ENCODE measurements around the gene ATP6AP2. TPM values are rescaled to one million over a fixed set of nuclear protein-coding genes. Genes with fewer than 3 reads are reported as not detected.
A peak's percentile ranks its signal among the peaks of the same experiment; 100 is the strongest.

Gene ATP6AP2
- total and polyA plus RNA-seq, 2 experiments from 2014 or later: 80.1 to 88.7 TPM

DNA sequence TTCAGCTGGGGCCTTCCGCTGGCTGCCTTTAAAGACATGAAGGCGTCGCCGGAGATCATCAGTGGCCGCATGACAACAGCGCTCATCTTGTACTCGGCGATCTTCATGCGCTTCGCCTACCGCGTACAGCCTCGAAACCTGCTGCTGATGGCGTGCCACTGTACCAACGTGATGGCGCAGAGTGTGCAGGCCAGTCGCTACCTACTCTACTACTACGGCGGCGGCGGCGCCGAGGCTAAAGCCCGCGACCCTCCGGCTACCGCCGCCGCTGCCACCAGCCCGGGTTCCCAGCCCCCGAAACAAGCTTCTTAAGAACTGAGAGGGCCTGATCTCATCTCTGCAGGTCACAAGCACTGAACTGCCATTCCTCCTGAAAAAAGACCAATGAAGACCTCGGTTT, 42.9 kb downstream of the ATP6AP2 start:
- ATAC-seq: peak; percentile 24; the same call in 2 of the 3 replicates

More for the DNA sequence above, 42.9 kb downstream of the ATP6AP2 start:
- Histone ChIP-seq H3K9me2 (ENCODE audit: insufficient read depth) (no peaks in the 10 kb centered on the region), H3K27me3 (ENCODE audit: insufficient read depth) (no peaks in the 10 kb centered on the region), H2AFZ (no peak overlapping the region), H3K79me2 (replicated peaks; ENCODE audit: insufficient read depth) (no peaks in the 10 kb centered on the region), H3F3A (replicated peaks; ENCODE audit: low read depth) (no peaks in the 10 kb centered on the region), H4K20me1 (replicated peaks; ENCODE audit: insufficient read depth) (no peaks in the 10 kb centered on the region), H3K36me3 (ENCODE audit: insufficient read depth) (no peaks in the 10 kb centered on the region), H3K4me3 (no peak overlapping the region), H3K27ac (ENCODE audit: low read depth) (no peak overlapping the region), H3K4me1 (ENCODE audit: insufficient read depth) (no peaks in the 10 kb centered on the region), H3K4me2 (no peak overlapping the region)
- no peak for DNase-seq (ENCODE audit: low spot score)
- Mint-ChIP-seq H3K27me3 (ENCODE audit: insufficient read depth, low read depth, poor library complexity) (peaks cover 5% of the 10 kb centered on the region), H3K4me1 (peaks cover 7% of the 10 kb centered on the region; the same call in 2 of the 3 replicates), H3K4me3 (no peak overlapping the region), H3K27ac (no peak overlapping the region), H3K36me3 (ENCODE audit: low read depth) (peaks cover 4% of the 10 kb centered on the region; the same call in 1 of the 3 replicates), H3K9me3 (no peaks in the 10 kb centered on the region)
- TF ChIP-seq, protein P1, sequence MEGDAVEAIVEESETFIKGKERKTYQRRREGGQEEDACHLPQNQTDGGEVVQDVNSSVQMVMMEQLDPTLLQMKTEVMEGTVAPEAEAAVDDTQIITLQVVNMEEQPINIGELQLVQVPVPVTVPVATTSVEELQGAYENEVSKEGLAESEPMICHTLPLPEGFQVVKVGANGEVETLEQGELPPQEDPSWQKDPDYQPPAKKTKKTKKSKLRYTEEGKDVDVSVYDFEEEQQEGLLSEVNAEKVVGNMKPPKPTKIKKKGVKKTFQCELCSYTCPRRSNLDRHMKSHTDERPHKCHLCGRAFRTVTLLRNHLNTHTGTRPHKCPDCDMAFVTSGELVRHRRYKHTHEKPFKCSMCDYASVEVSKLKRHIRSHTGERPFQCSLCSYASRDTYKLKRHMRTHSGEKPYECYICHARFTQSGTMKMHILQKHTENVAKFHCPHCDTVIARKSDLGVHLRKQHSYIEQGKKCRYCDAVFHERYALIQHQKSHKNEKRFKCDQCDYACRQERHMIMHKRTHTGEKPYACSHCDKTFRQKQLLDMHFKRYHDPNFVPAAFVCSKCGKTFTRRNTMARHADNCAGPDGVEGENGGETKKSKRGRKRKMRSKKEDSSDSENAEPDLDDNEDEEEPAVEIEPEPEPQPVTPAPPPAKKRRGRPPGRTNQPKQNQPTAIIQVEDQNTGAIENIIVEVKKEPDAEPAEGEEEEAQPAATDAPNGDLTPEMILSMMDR (conservative IDR thresholded peaks at IDR 0.05; ENCODE audit: low read depth in 2 of 2): no peak
- TF ChIP-seq JUNB (IDR thresholded peaks at IDR 0.05; ENCODE audit: unreplicated experiment) (no peak), ZNF114 (CRISPR knock-in tag; IDR thresholded peaks at IDR 0.05) (no peak), NANOG (IDR thresholded peaks at IDR 0.05; ENCODE audit: borderline replicate concordance) (no peak), ZNF331 (CRISPR knock-in tag; IDR thresholded peaks at IDR 0.05; ENCODE audit: low read depth) (no peak), STAT1 (IDR thresholded peaks at IDR 0.05; ENCODE audit: unreplicated experiment) (no peak), EZH2 (IDR thresholded peaks at IDR 0.05; ENCODE audit: low read depth, unreplicated experiment) (no peak), EZH2phosphoT487 (IDR thresholded peaks at IDR 0.05; ENCODE audit: unreplicated experiment) (no peak), CREB1 (CRISPR knock-in tag; IDR thresholded peaks at IDR 0.05; ENCODE audit: low read depth) (no peak), POLR2AphosphoS5 (IDR thresholded peaks at IDR 0.05; ENCODE audit: low read depth) (no peak)
- TF ChIP-seq, protein P2, sequence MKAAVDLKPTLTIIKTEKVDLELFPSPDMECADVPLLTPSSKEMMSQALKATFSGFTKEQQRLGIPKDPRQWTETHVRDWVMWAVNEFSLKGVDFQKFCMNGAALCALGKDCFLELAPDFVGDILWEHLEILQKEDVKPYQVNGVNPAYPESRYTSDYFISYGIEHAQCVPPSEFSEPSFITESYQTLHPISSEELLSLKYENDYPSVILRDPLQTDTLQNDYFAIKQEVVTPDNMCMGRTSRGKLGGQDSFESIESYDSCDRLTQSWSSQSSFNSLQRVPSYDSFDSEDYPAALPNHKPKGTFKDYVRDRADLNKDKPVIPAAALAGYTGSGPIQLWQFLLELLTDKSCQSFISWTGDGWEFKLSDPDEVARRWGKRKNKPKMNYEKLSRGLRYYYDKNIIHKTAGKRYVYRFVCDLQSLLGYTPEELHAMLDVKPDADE (IDR thresholded peaks at IDR 0.05): no peak
- TF ChIP-seq, protein P3, sequence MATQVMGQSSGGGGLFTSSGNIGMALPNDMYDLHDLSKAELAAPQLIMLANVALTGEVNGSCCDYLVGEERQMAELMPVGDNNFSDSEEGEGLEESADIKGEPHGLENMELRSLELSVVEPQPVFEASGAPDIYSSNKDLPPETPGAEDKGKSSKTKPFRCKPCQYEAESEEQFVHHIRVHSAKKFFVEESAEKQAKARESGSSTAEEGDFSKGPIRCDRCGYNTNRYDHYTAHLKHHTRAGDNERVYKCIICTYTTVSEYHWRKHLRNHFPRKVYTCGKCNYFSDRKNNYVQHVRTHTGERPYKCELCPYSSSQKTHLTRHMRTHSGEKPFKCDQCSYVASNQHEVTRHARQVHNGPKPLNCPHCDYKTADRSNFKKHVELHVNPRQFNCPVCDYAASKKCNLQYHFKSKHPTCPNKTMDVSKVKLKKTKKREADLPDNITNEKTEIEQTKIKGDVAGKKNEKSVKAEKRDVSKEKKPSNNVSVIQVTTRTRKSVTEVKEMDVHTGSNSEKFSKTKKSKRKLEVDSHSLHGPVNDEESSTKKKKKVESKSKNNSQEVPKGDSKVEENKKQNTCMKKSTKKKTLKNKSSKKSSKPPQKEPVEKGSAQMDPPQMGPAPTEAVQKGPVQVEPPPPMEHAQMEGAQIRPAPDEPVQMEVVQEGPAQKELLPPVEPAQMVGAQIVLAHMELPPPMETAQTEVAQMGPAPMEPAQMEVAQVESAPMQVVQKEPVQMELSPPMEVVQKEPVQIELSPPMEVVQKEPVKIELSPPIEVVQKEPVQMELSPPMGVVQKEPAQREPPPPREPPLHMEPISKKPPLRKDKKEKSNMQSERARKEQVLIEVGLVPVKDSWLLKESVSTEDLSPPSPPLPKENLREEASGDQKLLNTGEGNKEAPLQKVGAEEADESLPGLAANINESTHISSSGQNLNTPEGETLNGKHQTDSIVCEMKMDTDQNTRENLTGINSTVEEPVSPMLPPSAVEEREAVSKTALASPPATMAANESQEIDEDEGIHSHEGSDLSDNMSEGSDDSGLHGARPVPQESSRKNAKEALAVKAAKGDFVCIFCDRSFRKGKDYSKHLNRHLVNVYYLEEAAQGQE (IDR thresholded peaks at IDR 0.05; ENCODE audit: unreplicated experiment): no peak
- TF ChIP-seq, protein P4, sequence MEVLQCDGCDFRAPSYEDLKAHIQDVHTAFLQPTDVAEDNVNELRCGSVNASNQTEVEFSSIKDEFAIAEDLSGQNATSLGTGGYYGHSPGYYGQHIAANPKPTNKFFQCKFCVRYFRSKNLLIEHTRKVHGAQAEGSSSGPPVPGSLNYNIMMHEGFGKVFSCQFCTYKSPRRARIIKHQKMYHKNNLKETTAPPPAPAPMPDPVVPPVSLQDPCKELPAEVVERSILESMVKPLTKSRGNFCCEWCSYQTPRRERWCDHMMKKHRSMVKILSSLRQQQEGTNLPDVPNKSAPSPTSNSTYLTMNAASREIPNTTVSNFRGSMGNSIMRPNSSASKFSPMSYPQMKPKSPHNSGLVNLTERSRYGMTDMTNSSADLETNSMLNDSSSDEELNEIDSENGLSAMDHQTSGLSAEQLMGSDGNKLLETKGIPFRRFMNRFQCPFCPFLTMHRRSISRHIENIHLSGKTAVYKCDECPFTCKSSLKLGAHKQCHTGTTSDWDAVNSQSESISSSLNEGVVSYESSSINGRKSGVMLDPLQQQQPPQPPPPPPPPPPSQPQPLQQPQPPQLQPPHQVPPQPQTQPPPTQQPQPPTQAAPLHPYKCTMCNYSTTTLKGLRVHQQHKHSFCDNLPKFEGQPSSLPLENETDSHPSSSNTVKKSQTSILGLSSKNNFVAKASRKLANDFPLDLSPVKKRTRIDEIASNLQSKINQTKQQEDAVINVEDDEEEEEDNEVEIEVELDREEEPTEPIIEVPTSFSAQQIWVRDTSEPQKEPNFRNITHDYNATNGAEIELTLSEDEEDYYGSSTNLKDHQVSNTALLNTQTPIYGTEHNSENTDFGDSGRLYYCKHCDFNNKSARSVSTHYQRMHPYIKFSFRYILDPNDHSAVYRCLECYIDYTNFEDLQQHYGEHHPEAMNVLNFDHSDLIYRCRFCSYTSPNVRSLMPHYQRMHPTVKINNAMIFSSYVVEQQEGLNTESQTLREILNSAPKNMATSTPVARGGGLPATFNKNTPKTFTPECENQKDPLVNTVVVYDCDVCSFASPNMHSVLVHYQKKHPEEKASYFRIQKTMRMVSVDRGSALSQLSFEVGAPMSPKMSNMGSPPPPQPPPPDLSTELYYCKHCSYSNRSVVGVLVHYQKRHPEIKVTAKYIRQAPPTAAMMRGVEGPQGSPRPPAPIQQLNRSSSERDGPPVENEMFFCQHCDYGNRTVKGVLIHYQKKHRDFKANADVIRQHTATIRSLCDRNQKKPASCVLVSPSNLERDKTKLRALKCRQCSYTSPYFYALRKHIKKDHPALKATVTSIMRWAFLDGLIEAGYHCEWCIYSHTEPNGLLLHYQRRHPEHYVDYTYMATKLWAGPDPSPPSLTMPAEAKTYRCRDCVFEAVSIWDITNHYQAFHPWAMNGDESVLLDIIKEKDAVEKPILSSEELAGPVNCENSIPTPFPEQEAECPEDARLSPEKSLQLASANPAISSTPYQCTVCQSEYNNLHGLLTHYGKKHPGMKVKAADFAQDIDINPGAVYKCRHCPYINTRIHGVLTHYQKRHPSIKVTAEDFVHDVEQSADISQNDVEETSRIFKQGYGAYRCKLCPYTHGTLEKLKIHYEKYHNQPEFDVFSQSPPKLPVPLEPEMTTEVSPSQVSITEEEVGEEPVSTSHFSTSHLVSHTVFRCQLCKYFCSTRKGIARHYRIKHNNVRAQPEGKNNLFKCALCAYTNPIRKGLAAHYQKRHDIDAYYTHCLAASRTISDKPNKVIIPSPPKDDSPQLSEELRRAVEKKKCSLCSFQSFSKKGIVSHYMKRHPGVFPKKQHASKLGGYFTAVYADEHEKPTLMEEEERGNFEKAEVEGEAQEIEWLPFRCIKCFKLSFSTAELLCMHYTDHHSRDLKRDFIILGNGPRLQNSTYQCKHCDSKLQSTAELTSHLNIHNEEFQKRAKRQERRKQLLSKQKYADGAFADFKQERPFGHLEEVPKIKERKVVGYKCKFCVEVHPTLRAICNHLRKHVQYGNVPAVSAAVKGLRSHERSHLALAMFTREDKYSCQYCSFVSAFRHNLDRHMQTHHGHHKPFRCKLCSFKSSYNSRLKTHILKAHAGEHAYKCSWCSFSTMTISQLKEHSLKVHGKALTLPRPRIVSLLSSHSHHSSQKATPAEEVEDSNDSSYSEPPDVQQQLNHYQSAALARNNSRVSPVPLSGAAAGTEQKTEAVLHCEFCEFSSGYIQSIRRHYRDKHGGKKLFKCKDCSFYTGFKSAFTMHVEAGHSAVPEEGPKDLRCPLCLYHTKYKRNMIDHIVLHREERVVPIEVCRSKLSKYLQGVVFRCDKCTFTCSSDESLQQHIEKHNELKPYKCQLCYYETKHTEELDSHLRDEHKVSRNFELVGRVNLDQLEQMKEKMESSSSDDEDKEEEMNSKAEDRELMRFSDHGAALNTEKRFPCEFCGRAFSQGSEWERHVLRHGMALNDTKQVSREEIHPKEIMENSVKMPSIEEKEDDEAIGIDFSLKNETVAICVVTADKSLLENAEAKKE (CRISPR knock-in tag; IDR thresholded peaks at IDR 0.05): no peak
